CD14-positive monocyte (primary cell): ENCODE measurements around the gene USP34. TPM values are rescaled to one million over a fixed set of nuclear protein-coding genes. Genes with fewer than 3 reads are reported as not detected.
A peak's percentile ranks its signal among the peaks of the same experiment; 100 is the strongest.

ENCODE experiments used
- DNase-seq, 3 donors: peaks; one replicate each; pipeline ENCODE4 v3.0.0-alpha.2; 2011 to 2022
- H2AFZ ChIP-seq: 2 replicates; pipeline ENCODE4 v1.6.0; 2012; ENCODE audit warnings: mild to moderate bottlenecking, low read depth, low read length, inconsistent platforms; ENCODE audit not compliant: insufficient read depth, poor library complexity, severe bottlenecking
- H3K27ac ChIP-seq, 2 donors: 1 replicate in 1 of 2; 2 replicates in 1 of 2; pipeline ENCODE4 v1.5.1; 2012 to 2013; ENCODE audit warnings: low read length in 2 of 2, control low read depth in 1 of 2, inconsistent platforms in 1 of 2, low read depth in 1 of 2, mild to moderate bottlenecking in 1 of 2
- H3K27me3 ChIP-seq, 2 donors: one replicate each; pipeline versions ENCODE4 v1.6.0 to v1.6.1; 2011 to 2013; ENCODE audit warnings: low read length in 2 of 2; ENCODE audit not compliant: control insufficient read depth in 2 of 2, insufficient read depth in 2 of 2
- H3K36me3 ChIP-seq, 2 donors: replicated peaks in 1 of 2; 1 replicate in 1 of 2; 2 replicates in 1 of 2; pipeline versions ENCODE4 v1.5.1 to v1.6.1; 2012 to 2013; ENCODE audit warnings: low read length in 2 of 2, control low read depth in 1 of 2, inconsistent platforms in 1 of 2, mild to moderate bottlenecking in 1 of 2; ENCODE audit not compliant: insufficient read depth in 2 of 2, control insufficient read depth in 1 of 2
- H3K4me1 ChIP-seq, 2 donors: 1 replicate in 1 of 2; 2 replicates in 1 of 2; pipeline versions ENCODE4 v1.5.1 to v1.6.1; 2012 to 2013; ENCODE audit warnings: low read length in 2 of 2, control low read depth in 1 of 2, inconsistent platforms in 1 of 2, mild to moderate bottlenecking in 1 of 2, moderate library complexity in 1 of 2; ENCODE audit not compliant: insufficient read depth in 2 of 2, control insufficient read depth in 1 of 2
- H3K4me2 ChIP-seq: replicated peaks from 2 replicates; pipeline ENCODE3; 2012; ENCODE audit warnings: low read length, moderate library complexity, mild to moderate bottlenecking; ENCODE audit not compliant: poor library complexity, severe bottlenecking; ENCODE audit errors: extremely low read depth
- H3K4me3 ChIP-seq, 3 experiments: fragments of 200-600 bp in 1 of 3; sonication (generic) in 1 of 3; replicated peaks in 1 of 3; 1 replicate in 2 of 3; 2 replicates in 1 of 3; pipeline ENCODE4 v1.5.1; 2011 to 2013; ENCODE audit warnings: low read length in 3 of 3, mild to moderate bottlenecking in 3 of 3, control low read depth in 2 of 3, low read depth in 2 of 3, inconsistent platforms in 1 of 3, moderate library complexity in 1 of 3
- H3K79me2 ChIP-seq: 2 replicates; pipeline ENCODE4 v1.6.0; 2012; ENCODE audit warnings: mild to moderate bottlenecking, control low read depth, inconsistent platforms, low read length, moderate library complexity; ENCODE audit not compliant: insufficient read depth
- H3K9ac ChIP-seq: 2 replicates; pipeline ENCODE4 v1.6.0; 2017; ENCODE audit warnings: low read length, mild to moderate bottlenecking; ENCODE audit not compliant: insufficient read depth, poor library complexity, severe bottlenecking
- H3K9me3 ChIP-seq, 2 donors: replicated peaks in 1 of 2; 1 replicate in 1 of 2; 2 replicates in 1 of 2; pipeline versions ENCODE4 v1.5.1 to v1.6.1; 2012 to 2013; ENCODE audit warnings: low read length in 2 of 2, control low read depth in 1 of 2; ENCODE audit not compliant: control insufficient read depth in 1 of 2, insufficient read depth in 1 of 2
- H4K20me1 ChIP-seq: 2 replicates; pipeline ENCODE4 v1.6.0; 2012; ENCODE audit warnings: mild to moderate bottlenecking, low read length, control low read depth, moderate library complexity; ENCODE audit not compliant: insufficient read depth
- H3K27ac Mint-ChIP-seq, 7 donors: one replicate each; pipeline ENCODE4 v1.8.0; 2020; ENCODE audit warnings: mild to moderate bottlenecking in 7 of 7, mixed read lengths in 7 of 7, moderate library complexity in 6 of 7, inconsistent platforms in 2 of 7
- H3K27me3 Mint-ChIP-seq, 3 donors: one replicate each; pipeline ENCODE4 v1.8.0; 2021 to 2022; ENCODE audit warnings: low read depth in 3 of 3, mild to moderate bottlenecking in 3 of 3, mixed read lengths in 3 of 3, moderate library complexity in 3 of 3, inconsistent platforms in 1 of 3
- H3K36me3 Mint-ChIP-seq, 2 donors: one replicate each; pipeline ENCODE4 v1.8.0; 2020; ENCODE audit warnings: mixed read lengths in 2 of 2, inconsistent platforms in 1 of 2, mild to moderate bottlenecking in 1 of 2
- H3K4me1 Mint-ChIP-seq: one replicate; pipeline ENCODE4 v1.8.0; 2020; ENCODE audit warnings: mild to moderate bottlenecking, mixed read lengths
- H3K4me3 Mint-ChIP-seq, 2 donors: one replicate each; pipeline ENCODE4 v1.8.0; 2020; ENCODE audit warnings: mild to moderate bottlenecking in 2 of 2, mixed read lengths in 2 of 2, moderate library complexity in 1 of 2
- H3K9me3 Mint-ChIP-seq, 7 donors: one replicate each; pipeline ENCODE4 v1.8.0; 2020 to 2022; ENCODE audit warnings: mixed read lengths in 7 of 7, mild to moderate bottlenecking in 6 of 7, moderate library complexity in 6 of 7, inconsistent platforms in 2 of 7
- WGBS: methylation state at CpG from one replicate; pipeline ENCODE4 v1.1.5; 2013; ENCODE audit warnings: missing lambda C conversion rate; ENCODE audit not compliant: insufficient coverage; 5-methylcytosine and 5-hydroxymethylcytosine counted together
- intact Hi-C, 2 donors: fragments of 100-400 bp; cut with micrococcal nuclease; formaldehyde crosslinking; loops; one replicate each; pipeline versions ENCODE4 v1.15.0 to v1.15.1; 2023
- polyA plus RNA-seq, 3 donors: library from polyadenylated mRNA; depleted of rRNA in 1 of 3; unstranded in 2 of 3; stranded (reverse) in 1 of 3; fragments of 300-500 nt in 2 of 3; fragments of >200 nt in 1 of 3; fragmentation: Illumina TruSeq in 2 of 3; gene quantifications; 1 replicate in 2 of 3; 2 replicates in 1 of 3; pipeline ENCODE4 v1.2.3, GENCODE V29; 2012 to 2021
- TF ChIP-seq, protein P1 (sequence below): fragments of 200-600 bp; IDR thresholded peaks from one replicate; pipeline ENCODE4 v1.8.0; 2022; ENCODE audit warnings: antibody characterized with exemption, mild to moderate bottlenecking

The USP34 gene
- polyA plus RNA-seq, 3 donors: 2.8 to 47.2 (median 5.9) TPM

- Histone ChIP-seq H3K4me2 (no peak overlapping the region), H3K27ac (no peak overlapping the region), H4K20me1 (no peaks in the 10 kb centered on the region), H3K9ac (no peak overlapping the region), H3K27me3 (no peaks in the 10 kb centered on the region), H3K4me1 (no peaks in the 10 kb centered on the region), H3K9me3 (no peaks in the 10 kb centered on the region), H3K36me3 (peaks cover 69 to 90% of the 10 kb centered on the region in 2 donors), H3K79me2 (no peaks in the 10 kb centered on the region), H2AFZ (no peak overlapping the region), H3K4me3 (no peak overlapping the region)
- no peaks in the 10 kb centered on the region for H3K4me1 Mint-ChIP-seq
- H3K36me3 Mint-ChIP-seq: peaks cover 71 to 89% of the 10 kb centered on the region in 2 donors
- DNase-seq: no peak
- H3K9me3 Mint-ChIP-seq: peaks cover 0 to 2% (median 0%) of the 10 kb centered on the region in 7 donors
- WGBS: no CpG with 5 or more reads among the region's 2 CpGs
- intact Hi-C loops: no loop called here
- TF ChIP-seq, protein P1, sequence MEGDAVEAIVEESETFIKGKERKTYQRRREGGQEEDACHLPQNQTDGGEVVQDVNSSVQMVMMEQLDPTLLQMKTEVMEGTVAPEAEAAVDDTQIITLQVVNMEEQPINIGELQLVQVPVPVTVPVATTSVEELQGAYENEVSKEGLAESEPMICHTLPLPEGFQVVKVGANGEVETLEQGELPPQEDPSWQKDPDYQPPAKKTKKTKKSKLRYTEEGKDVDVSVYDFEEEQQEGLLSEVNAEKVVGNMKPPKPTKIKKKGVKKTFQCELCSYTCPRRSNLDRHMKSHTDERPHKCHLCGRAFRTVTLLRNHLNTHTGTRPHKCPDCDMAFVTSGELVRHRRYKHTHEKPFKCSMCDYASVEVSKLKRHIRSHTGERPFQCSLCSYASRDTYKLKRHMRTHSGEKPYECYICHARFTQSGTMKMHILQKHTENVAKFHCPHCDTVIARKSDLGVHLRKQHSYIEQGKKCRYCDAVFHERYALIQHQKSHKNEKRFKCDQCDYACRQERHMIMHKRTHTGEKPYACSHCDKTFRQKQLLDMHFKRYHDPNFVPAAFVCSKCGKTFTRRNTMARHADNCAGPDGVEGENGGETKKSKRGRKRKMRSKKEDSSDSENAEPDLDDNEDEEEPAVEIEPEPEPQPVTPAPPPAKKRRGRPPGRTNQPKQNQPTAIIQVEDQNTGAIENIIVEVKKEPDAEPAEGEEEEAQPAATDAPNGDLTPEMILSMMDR: no peak
- peaks cover 0 to 2% (median 0%) of the 10 kb centered on the region in 3 donors for H3K27me3 Mint-ChIP-seq
- H3K4me3 Mint-ChIP-seq: no peak overlapping the region
- peak overlapping the region in 3 of 7 donors; percentile 15 to 32 (median 23) for H3K27ac Mint-ChIP-seq
Measured at GRCh38 chr2:61379521-61379920, 91.4 kb downstream of the USP34 start.

DNA sequence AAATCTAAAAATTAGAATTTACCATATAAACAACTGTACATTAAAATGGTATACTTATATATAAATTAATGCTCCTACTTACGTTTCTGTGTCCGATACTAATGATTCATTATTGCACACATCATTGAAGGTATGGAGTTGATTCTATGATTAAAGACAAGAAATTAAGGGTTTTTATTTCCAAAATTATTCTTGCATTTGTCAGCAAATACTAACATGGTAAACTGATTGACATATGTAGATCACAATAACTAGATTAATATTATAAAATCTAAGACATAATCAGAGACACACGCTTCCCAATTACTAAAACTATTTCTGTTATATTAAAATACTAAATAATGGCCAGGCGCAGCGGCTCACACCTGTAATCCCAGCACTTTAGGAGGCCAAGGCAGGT is 92.6 kb downstream of the USP34 start:
- Mint-ChIP-seq H3K36me3 (peaks cover 83 to 91% of the 10 kb centered on the region in 2 donors), H3K27ac (no peak overlapping the region), H3K9me3 (peaks cover 0 to 2% (median 0%) of the 10 kb centered on the region in 7 donors), H3K4me3 (no peak overlapping the region), H3K4me1 (no peaks in the 10 kb centered on the region), H3K27me3 (peaks cover 0 to 2% (median 0%) of the 10 kb centered on the region in 3 donors)
- Histone ChIP-seq H3K9ac (no peak overlapping the region), H3K79me2 (no peaks in the 10 kb centered on the region), H4K20me1 (no peaks in the 10 kb centered on the region), H3K27ac (no peak overlapping the region), H3K4me2 (no peak overlapping the region), H3K36me3 (peaks cover 75 to 95% of the 10 kb centered on the region in 2 donors), H3K4me3 (no peak overlapping the region), H3K27me3 (no peaks in the 10 kb centered on the region), H3K4me1 (no peaks in the 10 kb centered on the region), H3K9me3 (no peaks in the 10 kb centered on the region), H2AFZ (no peak overlapping the region)
- no peak for DNase-seq
- WGBS: no CpG with 5 or more reads among the region's 5 CpGs
- intact Hi-C loops: no loop called here
- TF ChIP-seq, protein P1: no peak
